ENCODE measurements around the gene SPATA12.

Gene SPATA12

DNA sequence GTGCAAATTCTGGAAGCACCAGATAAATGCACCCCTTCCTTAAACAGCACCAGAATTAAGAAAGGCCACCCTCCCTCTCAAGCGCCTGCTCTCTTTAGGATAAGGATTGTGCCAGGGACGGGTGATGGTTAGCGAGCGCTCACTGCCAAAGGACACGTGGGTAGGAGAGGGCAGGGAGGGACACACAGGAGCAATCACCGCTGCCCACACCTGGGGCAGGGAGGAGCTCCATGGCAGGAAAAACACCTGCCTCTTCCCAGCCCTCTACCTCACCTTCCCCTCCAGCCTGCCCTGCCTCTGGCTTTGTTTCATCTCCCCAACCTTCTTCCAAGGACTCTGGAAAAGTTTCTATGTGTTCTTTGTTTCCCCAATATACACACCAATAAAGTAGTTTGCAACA, 7.3 kb upstream of the SPATA12 start:
- H3K4me3 ChIP-seq (ENCODE audit: low read depth in 1 of 2, low read length in 2 of 2): no peak overlapping the region
- peaks cover 2 to 6% of the 10 kb centered on the region in 2 donors for H3K4me1 ChIP-seq (ENCODE audit: control insufficient read depth in 1 of 2, insufficient read depth in 2 of 2, low read length in 2 of 2)
- no peaks in the 10 kb centered on the region for H3K27me3 ChIP-seq (ENCODE audit: low read depth, low read length)
- no peaks in the 10 kb centered on the region for H3K9me3 ChIP-seq (ENCODE audit: control insufficient read depth in 1 of 2, low read length in 2 of 2)
- H3K27ac ChIP-seq (ENCODE audit: low read length): no peak overlapping the region
- no peaks in the 10 kb centered on the region for H3K36me3 ChIP-seq (ENCODE audit: control insufficient read depth in 1 of 2, insufficient read depth in 2 of 2, low read length in 2 of 2)

DNA sequence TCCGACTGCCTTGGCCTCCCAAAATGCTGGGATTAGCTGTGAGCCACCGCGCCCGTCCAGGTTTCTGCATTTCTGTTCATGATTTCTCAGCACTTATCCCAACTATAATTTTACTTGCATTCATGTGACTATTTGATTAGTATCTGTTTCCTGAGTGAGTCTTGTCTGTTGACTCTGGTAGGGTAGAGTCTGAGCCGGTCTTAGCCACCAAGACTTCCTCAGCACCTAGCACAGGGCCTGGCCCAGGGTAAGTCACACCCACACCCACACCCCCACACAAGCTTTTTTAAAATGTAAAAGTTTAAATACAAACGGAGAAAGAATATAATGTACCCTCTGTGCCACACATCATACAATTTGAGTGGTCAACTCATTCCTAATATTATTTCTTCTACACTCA, 3.1 kb upstream of the SPATA12 start:
- H3K36me3 ChIP-seq (ENCODE audit: control insufficient read depth in 1 of 2, insufficient read depth in 2 of 2, low read length in 2 of 2): no peaks in the 10 kb centered on the region
- peaks cover 11 to 23% of the 10 kb centered on the region in 2 donors for H3K4me1 ChIP-seq (ENCODE audit: control insufficient read depth in 1 of 2, insufficient read depth in 2 of 2, low read length in 2 of 2)
- no peaks in the 10 kb centered on the region for H3K9me3 ChIP-seq (ENCODE audit: control insufficient read depth in 1 of 2, low read length in 2 of 2)
- no peak overlapping the region for H3K4me3 ChIP-seq (ENCODE audit: low read depth in 1 of 2, low read length in 2 of 2)
- H3K27ac ChIP-seq (ENCODE audit: low read length): no peak overlapping the region
- H3K27me3 ChIP-seq (ENCODE audit: low read depth, low read length): no peaks in the 10 kb centered on the region

DNA sequence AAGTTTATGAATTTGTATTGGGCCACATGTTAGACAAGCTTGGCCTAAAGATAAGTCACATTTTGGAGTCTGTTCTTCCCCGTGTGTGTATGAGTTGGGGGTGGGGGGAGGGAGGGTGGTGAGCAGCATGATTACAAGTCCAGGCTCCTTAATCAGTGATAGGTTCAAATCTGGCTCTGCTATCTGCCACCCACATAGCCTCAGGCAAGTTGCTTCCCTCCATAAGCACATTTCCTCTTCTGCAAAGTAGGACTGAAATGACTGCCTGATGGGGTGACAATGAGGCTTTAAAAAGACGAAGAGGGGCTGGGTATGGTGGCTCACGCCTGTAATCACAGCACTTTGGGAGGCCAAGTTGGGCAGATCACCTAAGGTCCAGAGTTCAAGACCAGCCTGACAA, 1.1 kb upstream of the SPATA12 start:
- H3K9me3 ChIP-seq (ENCODE audit: control insufficient read depth in 1 of 2, low read length in 2 of 2): no peaks in the 10 kb centered on the region
- peaks cover 11 to 37% of the 10 kb centered on the region in 2 donors for H3K4me1 ChIP-seq (ENCODE audit: control insufficient read depth in 1 of 2, insufficient read depth in 2 of 2, low read length in 2 of 2)
- H3K36me3 ChIP-seq (ENCODE audit: control insufficient read depth in 1 of 2, insufficient read depth in 2 of 2, low read length in 2 of 2): no peaks in the 10 kb centered on the region
- no peak overlapping the region for H3K4me3 ChIP-seq (ENCODE audit: low read depth in 1 of 2, low read length in 2 of 2)
- H3K27me3 ChIP-seq (ENCODE audit: low read depth, low read length): no peaks in the 10 kb centered on the region
- no peak overlapping the region for H3K27ac ChIP-seq (ENCODE audit: low read length)

DNA sequence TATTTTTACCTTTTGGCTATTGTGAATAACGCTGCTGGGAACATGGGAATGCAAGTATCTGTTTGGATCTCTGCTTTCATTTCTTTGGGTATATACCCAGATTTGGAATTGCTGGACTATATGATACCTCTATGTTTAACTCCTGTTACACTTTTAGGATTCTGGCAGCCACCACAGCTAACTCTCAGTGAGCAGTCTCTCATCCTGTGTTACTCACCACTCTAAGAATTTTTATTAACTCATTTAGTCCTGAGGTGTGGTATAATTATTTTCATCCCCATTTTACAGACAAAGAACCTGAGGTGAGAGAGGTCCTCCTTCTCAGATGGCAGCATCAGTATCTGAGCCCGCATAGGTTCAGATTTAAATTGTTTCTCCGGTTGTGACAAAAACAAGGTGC, 1.1 kb downstream of the SPATA12 start:
- H3K4me3 ChIP-seq (ENCODE audit: low read depth in 1 of 2, low read length in 2 of 2): no peak overlapping the region
- H3K27me3 ChIP-seq (ENCODE audit: low read depth, low read length): no peaks in the 10 kb centered on the region
- peaks cover 11 to 37% of the 10 kb centered on the region in 2 donors for H3K4me1 ChIP-seq (ENCODE audit: control insufficient read depth in 1 of 2, insufficient read depth in 2 of 2, low read length in 2 of 2)
- peak overlapping the region; percentile 49 for H3K27ac ChIP-seq (ENCODE audit: low read length)
- no peaks in the 10 kb centered on the region for H3K36me3 ChIP-seq (ENCODE audit: control insufficient read depth in 1 of 2, insufficient read depth in 2 of 2, low read length in 2 of 2)
- H3K9me3 ChIP-seq (ENCODE audit: control insufficient read depth in 1 of 2, low read length in 2 of 2): no peaks in the 10 kb centered on the region

- Histone ChIP-seq H3K9me3 (ENCODE audit: control insufficient read depth in 1 of 2, low read length in 2 of 2) (no peaks in the 10 kb centered on the region), H3K27ac (ENCODE audit: low read length) (peak overlapping the region; percentile 49), H3K4me1 (ENCODE audit: control insufficient read depth in 1 of 2, insufficient read depth in 2 of 2, low read length in 2 of 2) (peaks cover 11 to 37% of the 10 kb centered on the region in 2 donors), H3K4me3 (ENCODE audit: low read depth in 1 of 2, low read length in 2 of 2) (peak overlapping the region in 1 of 2 donors; percentile 26), H3K36me3 (ENCODE audit: control insufficient read depth in 1 of 2, insufficient read depth in 2 of 2, low read length in 2 of 2) (no peaks in the 10 kb centered on the region), H3K27me3 (ENCODE audit: low read depth, low read length) (no peaks in the 10 kb centered on the region)
Observed at GRCh38 chr3:57062101-57062631, 1.7 kb downstream of the SPATA12 start.

DNA sequence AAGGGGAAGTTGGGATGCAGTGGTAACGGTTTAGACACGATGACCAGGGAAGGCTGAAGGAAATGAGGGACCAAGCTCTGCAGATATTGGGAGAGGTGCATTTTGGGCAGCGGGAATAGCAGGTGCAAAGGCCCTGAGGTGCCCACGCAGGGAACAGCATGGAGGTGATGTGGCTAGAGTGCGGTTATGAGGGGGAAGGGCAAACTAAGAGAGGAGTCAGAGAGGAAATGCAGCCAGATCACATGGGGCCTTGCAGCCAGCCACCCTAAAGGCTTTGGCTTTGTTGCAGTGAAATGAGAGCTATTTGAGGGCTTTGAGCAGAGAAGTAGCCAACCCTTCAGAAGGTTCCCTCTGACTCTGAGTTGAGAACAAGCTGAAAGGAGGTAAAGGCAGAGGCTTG, 2.6 kb downstream of the SPATA12 start:
- Histone ChIP-seq H3K36me3 (ENCODE audit: control insufficient read depth in 1 of 2, insufficient read depth in 2 of 2, low read length in 2 of 2) (no peaks in the 10 kb centered on the region), H3K4me3 (ENCODE audit: low read depth in 1 of 2, low read length in 2 of 2) (no peak overlapping the region), H3K27ac (ENCODE audit: low read length) (no peak overlapping the region), H3K4me1 (ENCODE audit: control insufficient read depth in 1 of 2, insufficient read depth in 2 of 2, low read length in 2 of 2) (peaks cover 11 to 41% of the 10 kb centered on the region in 2 donors), H3K9me3 (ENCODE audit: control insufficient read depth in 1 of 2, low read length in 2 of 2) (no peaks in the 10 kb centered on the region), H3K27me3 (ENCODE audit: low read depth, low read length) (no peaks in the 10 kb centered on the region)

DNA sequence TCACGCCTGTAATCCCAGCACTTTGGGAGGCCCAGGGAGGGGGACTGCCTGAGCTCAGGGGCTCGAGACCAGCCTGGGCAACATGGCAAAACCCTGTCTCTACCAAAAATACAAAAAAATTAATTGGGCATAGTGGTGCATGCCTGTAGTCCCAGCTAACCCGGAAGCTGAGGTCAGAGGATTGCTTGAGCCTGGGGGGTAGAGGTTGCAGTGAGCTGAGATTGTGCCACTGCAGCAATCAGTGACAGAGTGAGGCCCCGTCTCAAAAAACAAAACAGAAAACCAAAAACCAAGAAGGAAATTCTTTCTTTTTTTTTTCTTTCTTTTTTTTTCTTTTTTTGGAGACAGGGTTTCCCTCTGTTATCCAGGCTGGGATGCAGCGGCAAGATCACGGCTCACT, 3.5 kb downstream of the SPATA12 start:
- H3K27me3 ChIP-seq (ENCODE audit: low read depth, low read length): no peaks in the 10 kb centered on the region
- peaks cover 11 to 51% of the 10 kb centered on the region in 2 donors for H3K4me1 ChIP-seq (ENCODE audit: control insufficient read depth in 1 of 2, insufficient read depth in 2 of 2, low read length in 2 of 2)
- no peak overlapping the region for H3K27ac ChIP-seq (ENCODE audit: low read length)
- H3K4me3 ChIP-seq (ENCODE audit: low read depth in 1 of 2, low read length in 2 of 2): no peak overlapping the region
- H3K36me3 ChIP-seq (ENCODE audit: control insufficient read depth in 1 of 2, insufficient read depth in 2 of 2, low read length in 2 of 2): no peaks in the 10 kb centered on the region
- no peaks in the 10 kb centered on the region for H3K9me3 ChIP-seq (ENCODE audit: control insufficient read depth in 1 of 2, low read length in 2 of 2)

DNA sequence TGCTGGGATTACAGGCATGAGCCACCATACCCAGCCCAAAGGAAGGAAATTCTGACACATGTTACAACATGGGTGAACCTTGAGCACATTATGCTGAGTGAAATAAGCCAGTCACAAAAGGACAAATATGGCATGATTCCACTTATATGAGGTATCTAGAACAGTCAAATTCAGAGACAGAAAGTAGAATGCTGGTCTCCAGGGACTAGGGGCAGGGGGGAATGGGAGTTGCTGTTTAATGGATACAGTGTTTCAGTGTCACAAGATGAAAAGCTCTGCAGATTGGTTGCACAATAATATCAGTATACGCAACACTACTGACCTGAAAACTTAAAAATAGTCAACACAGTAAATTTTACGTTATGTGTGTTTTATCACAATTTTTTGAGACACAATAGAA, 4.1 kb downstream of the SPATA12 start:
- peaks cover 11 to 54% of the 10 kb centered on the region in 2 donors for H3K4me1 ChIP-seq (ENCODE audit: control insufficient read depth in 1 of 2, insufficient read depth in 2 of 2, low read length in 2 of 2)
- no peak overlapping the region for H3K4me3 ChIP-seq (ENCODE audit: low read depth in 1 of 2, low read length in 2 of 2)

GRCh38 chr3:57065588-57065987, 5.1 kb downstream of the SPATA12 start:
- Histone ChIP-seq H3K27me3 (ENCODE audit: low read depth, low read length) (no peaks in the 10 kb centered on the region), H3K36me3 (ENCODE audit: control insufficient read depth in 1 of 2, insufficient read depth in 2 of 2, low read length in 2 of 2) (no peaks in the 10 kb centered on the region), H3K9me3 (ENCODE audit: control insufficient read depth in 1 of 2, low read length in 2 of 2) (no peaks in the 10 kb centered on the region), H3K27ac (ENCODE audit: low read length) (no peak overlapping the region), H3K4me3 (ENCODE audit: low read depth in 1 of 2, low read length in 2 of 2) (no peak overlapping the region), H3K4me1 (ENCODE audit: control insufficient read depth in 1 of 2, insufficient read depth in 2 of 2, low read length in 2 of 2) (peaks cover 6 to 50% of the 10 kb centered on the region in 2 donors)

More for the DNA sequence above, 4.1 kb downstream of the SPATA12 start:
- no peaks in the 10 kb centered on the region for H3K9me3 ChIP-seq (ENCODE audit: control insufficient read depth in 1 of 2, low read length in 2 of 2)
- H3K27me3 ChIP-seq (ENCODE audit: low read depth, low read length): no peaks in the 10 kb centered on the region
- H3K27ac ChIP-seq (ENCODE audit: low read length): no peak overlapping the region
- no peaks in the 10 kb centered on the region for H3K36me3 ChIP-seq (ENCODE audit: control insufficient read depth in 1 of 2, insufficient read depth in 2 of 2, low read length in 2 of 2)

GRCh38 chr3:57066471-57066870, 6.0 kb downstream of the SPATA12 start:
- no peak overlapping the region for H3K27ac ChIP-seq (ENCODE audit: low read length)

DNA sequence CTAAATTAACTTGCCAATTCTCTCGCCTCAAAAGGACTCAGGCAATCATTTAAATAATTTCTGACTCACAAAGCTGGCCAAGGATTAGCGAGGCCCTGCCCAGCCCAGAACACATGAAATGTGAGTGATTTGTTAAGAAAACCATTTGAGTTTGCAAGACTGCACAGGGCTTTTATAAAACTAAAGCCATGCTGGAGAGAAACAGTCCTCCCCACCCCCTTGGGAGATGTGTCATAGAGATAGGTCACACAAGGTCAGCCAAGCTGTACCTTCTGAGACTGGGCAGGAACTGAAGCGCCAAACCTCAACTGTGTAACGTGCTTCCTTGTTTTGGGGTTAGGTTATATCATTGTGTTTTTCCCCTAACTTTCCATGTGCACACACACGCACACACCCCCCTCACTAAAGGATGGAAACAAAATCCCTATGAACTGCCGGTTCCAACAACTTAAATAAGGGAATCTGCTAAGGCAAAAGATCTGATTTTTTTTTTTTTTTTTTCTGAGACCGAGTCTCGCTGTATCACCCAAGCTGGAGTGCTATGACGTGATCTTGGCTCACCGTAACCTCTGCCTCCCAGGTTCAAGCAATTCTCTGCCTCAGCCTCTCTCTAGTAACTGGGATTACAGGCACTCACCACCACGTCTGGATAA, 8.1 kb downstream of the SPATA12 start:
- Histone ChIP-seq H3K4me1 (ENCODE audit: control insufficient read depth in 1 of 2, insufficient read depth in 2 of 2, low read length in 2 of 2) (peaks cover 0 to 22% of the 10 kb centered on the region in 2 donors), H3K4me3 (ENCODE audit: low read depth in 1 of 2, low read length in 2 of 2) (no peak overlapping the region), H3K9me3 (ENCODE audit: control insufficient read depth in 1 of 2, low read length in 2 of 2) (no peaks in the 10 kb centered on the region), H3K36me3 (ENCODE audit: control insufficient read depth in 1 of 2, insufficient read depth in 2 of 2, low read length in 2 of 2) (no peaks in the 10 kb centered on the region), H3K27ac (ENCODE audit: low read length) (peak overlapping the region; percentile 47), H3K27me3 (ENCODE audit: low read depth, low read length) (no peaks in the 10 kb centered on the region)

More at GRCh38 chr3:57066471-57066870, 6.0 kb downstream of the SPATA12 start:
- Histone ChIP-seq H3K27me3 (ENCODE audit: low read depth, low read length) (no peaks in the 10 kb centered on the region), H3K4me3 (ENCODE audit: low read depth in 1 of 2, low read length in 2 of 2) (no peak overlapping the region), H3K36me3 (ENCODE audit: control insufficient read depth in 1 of 2, insufficient read depth in 2 of 2, low read length in 2 of 2) (no peaks in the 10 kb centered on the region), H3K4me1 (ENCODE audit: control insufficient read depth in 1 of 2, insufficient read depth in 2 of 2, low read length in 2 of 2) (peaks cover 5 to 42% of the 10 kb centered on the region in 2 donors), H3K9me3 (ENCODE audit: control insufficient read depth in 1 of 2, low read length in 2 of 2) (no peaks in the 10 kb centered on the region)

DNA sequence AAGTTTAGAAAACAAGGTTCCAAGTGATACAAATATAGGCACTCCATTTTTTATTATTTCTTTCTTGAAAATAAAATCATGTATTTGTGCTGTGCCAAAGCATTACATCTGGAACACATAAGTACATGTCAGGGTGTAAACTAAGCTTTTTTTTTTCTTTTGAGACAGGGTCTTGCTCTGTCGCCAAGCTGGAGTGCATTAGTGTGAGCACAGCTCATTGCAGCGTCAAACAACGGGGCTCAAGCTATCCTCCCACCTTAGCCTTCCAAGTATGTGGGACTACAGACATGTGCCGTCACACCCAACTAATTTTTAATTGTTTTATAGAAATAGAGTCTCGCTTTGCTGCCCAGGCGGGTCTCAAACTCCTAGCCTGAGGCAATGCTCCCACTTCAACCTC, 9.0 kb downstream of the SPATA12 start:
- no peak overlapping the region for H3K4me3 ChIP-seq (ENCODE audit: low read depth in 1 of 2, low read length in 2 of 2)

More for the DNA sequence above, 9.0 kb downstream of the SPATA12 start:
- Histone ChIP-seq H3K27me3 (ENCODE audit: low read depth, low read length) (no peaks in the 10 kb centered on the region), H3K4me1 (ENCODE audit: control insufficient read depth in 1 of 2, insufficient read depth in 2 of 2, low read length in 2 of 2) (peaks cover 0 to 19% of the 10 kb centered on the region in 2 donors), H3K27ac (ENCODE audit: low read length) (no peak overlapping the region), H3K9me3 (ENCODE audit: control insufficient read depth in 1 of 2, low read length in 2 of 2) (no peaks in the 10 kb centered on the region), H3K36me3 (ENCODE audit: control insufficient read depth in 1 of 2, insufficient read depth in 2 of 2, low read length in 2 of 2) (no peaks in the 10 kb centered on the region)

Data from muscle layer of duodenum (tissue), 2 donors.